ENCODE measurements around the gene TMPRSS15. TPM values are rescaled to one million over a fixed set of nuclear protein-coding genes. Genes with fewer than 3 reads are reported as not detected.

TMPRSS15 gene
- total RNA-seq, 3 donors from 2014 or later: not detected

GRCh38 chr21:18289876-18290275, 113.7 kb downstream of the TMPRSS15 start:
- Histone ChIP-seq H3K36me3 (ENCODE audit: low read depth) (no peaks in the 10 kb centered on the region), H3K9me3 (no peaks in the 10 kb centered on the region), H3K4me1 (ENCODE audit: low read depth) (no peaks in the 10 kb centered on the region), H3K4me3 (no peak overlapping the region)
- intact Hi-C loops (cut with DNase I, micrococcal nuclease): no loop called here
- DNase-seq: no peak
- no peak for ATAC-seq
- TF ChIP-seq, protein P1, sequence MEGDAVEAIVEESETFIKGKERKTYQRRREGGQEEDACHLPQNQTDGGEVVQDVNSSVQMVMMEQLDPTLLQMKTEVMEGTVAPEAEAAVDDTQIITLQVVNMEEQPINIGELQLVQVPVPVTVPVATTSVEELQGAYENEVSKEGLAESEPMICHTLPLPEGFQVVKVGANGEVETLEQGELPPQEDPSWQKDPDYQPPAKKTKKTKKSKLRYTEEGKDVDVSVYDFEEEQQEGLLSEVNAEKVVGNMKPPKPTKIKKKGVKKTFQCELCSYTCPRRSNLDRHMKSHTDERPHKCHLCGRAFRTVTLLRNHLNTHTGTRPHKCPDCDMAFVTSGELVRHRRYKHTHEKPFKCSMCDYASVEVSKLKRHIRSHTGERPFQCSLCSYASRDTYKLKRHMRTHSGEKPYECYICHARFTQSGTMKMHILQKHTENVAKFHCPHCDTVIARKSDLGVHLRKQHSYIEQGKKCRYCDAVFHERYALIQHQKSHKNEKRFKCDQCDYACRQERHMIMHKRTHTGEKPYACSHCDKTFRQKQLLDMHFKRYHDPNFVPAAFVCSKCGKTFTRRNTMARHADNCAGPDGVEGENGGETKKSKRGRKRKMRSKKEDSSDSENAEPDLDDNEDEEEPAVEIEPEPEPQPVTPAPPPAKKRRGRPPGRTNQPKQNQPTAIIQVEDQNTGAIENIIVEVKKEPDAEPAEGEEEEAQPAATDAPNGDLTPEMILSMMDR (IDR thresholded peaks at IDR 0.05): no peak

DNA sequence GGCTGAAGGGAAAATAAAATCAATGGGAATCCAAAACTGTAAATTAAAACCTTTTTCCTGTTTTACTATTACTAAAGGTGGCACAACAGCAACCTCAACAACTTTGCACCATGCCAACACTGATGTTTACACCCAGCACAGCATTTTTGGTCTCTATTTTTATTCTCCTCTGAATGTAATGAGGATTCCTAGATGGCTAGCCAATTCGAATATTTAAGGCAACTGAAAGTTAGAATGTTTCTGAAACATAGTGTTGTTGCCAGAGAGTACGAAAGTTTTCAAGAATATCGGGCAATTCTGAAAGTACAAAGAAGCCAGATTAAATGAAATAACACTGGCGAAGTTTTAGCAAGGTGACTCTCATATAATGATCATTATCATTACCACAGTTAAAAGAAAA, 118.2 kb downstream of the TMPRSS15 start:
- no peak for DNase-seq
- Histone ChIP-seq H3K36me3 (ENCODE audit: low read depth) (no peaks in the 10 kb centered on the region), H3K4me3 (no peak overlapping the region), H3K4me1 (ENCODE audit: low read depth) (no peaks in the 10 kb centered on the region), H3K9me3 (no peaks in the 10 kb centered on the region)
- intact Hi-C loops (cut with DNase I, micrococcal nuclease): no loop called here
- no peak for ATAC-seq
- TF ChIP-seq, protein P1 (IDR thresholded peaks at IDR 0.05): no peak

DNA sequence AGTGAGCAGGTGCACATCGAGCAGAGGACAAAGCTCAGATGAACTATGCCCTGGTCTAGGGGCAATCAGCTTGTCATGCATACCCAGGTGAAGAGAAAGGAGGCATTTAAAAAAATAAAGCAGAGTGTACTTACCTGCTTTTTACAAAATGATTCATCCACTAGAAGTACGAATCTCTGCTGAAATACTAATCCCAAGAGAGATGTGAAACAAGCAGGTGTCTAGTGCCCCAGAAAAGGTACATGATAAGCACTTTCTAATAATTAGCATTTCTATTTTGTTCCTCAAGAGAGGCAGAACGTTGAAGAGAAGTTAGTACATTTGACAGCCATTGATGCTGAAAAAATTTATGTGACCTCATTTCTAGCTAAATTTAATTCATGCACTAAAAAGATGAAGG, 127.8 kb downstream of the TMPRSS15 start:
- intact Hi-C loops (cut with DNase I, micrococcal nuclease): no loop called here
- Histone ChIP-seq H3K4me1 (ENCODE audit: low read depth) (no peaks in the 10 kb centered on the region), H3K36me3 (ENCODE audit: low read depth) (no peaks in the 10 kb centered on the region), H3K9me3 (no peaks in the 10 kb centered on the region), H3K4me3 (no peak overlapping the region)
- ATAC-seq: no peak
- DNase-seq: no peak
- TF ChIP-seq, protein P1 (IDR thresholded peaks at IDR 0.05): no peak

DNA sequence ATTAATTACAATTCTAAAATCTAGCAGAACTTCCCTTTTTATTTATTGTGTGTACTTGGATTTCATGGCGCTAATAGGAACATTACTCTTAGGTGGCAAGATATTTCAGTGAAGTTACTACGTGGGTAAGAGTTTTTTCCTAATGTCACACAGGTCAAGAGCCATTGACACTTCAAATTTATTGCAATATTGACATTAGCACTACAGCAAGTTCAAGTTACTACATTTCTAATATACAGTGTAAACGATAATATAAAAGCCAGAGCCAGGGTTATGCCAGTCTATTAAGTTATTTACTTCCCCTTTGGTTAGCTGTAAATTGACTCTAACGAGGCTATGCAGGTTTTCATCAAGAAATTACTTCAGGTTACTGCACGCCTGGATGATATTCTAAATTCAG, 129.2 kb downstream of the TMPRSS15 start:
- no peaks in the 10 kb centered on the region for H3K9me3 ChIP-seq
- TF ChIP-seq, protein P1 (IDR thresholded peaks at IDR 0.05): no peak
- ATAC-seq: no peak
- DNase-seq: no peak
- intact Hi-C loops (cut with DNase I, micrococcal nuclease): no loop called here
- H3K4me1 ChIP-seq (ENCODE audit: low read depth): no peaks in the 10 kb centered on the region
- H3K36me3 ChIP-seq (ENCODE audit: low read depth): no peaks in the 10 kb centered on the region
- no peak overlapping the region for H3K4me3 ChIP-seq

DNA sequence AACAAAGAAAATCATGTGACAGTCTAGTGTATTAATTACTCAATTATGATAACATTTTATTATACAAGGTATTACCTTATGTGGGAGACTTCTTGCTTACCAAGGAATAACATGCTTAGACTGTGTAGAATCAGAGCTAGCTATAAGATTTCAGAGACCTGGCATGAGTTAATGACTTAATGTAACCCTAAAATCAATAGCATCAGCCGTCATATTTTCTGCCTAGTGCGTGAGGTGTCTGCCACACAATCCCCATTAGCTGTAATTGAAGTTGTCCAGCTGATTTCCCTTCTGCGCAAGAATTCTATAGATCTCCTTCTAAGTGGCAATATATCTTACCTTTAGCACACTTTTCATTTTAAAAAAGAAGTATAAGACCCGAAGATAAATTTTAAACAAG, 130.2 kb downstream of the TMPRSS15 start:
- DNase-seq (no peak), ATAC-seq (no peak)
- intact Hi-C loops (cut with DNase I, micrococcal nuclease): no loop called here
- Histone ChIP-seq H3K9me3 (no peaks in the 10 kb centered on the region), H3K4me3 (no peak overlapping the region), H3K36me3 (ENCODE audit: low read depth) (no peaks in the 10 kb centered on the region), H3K4me1 (ENCODE audit: low read depth) (no peaks in the 10 kb centered on the region)
- TF ChIP-seq, protein P1 (IDR thresholded peaks at IDR 0.05): no peak

DNA sequence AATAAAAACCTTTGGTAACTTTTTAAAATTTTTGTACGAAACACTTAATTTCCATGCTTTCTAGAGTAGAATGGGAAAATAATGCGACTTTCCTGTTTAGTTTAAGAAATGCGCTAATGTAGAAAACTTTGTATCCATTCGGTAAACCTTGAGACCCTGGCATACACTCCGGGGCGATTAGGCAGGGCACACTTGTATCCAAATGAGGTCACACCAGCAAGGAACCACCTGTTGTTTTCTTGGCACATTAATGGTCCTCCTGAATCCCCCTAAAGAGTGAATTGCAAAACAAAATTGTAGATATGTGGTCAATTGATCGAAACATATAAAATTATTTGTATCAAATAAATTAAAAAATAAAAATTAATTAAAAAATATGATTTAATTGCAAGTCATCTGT, 133.7 kb downstream of the TMPRSS15 start:
- Histone ChIP-seq H3K36me3 (ENCODE audit: low read depth) (no peaks in the 10 kb centered on the region), H3K4me1 (ENCODE audit: low read depth) (no peaks in the 10 kb centered on the region), H3K4me3 (no peak overlapping the region), H3K9me3 (no peaks in the 10 kb centered on the region)
- TF ChIP-seq, protein P1 (IDR thresholded peaks at IDR 0.05): no peak
- intact Hi-C loops (cut with DNase I, micrococcal nuclease): no loop called here
- ATAC-seq: no peak
- DNase-seq: no peak
